ENCODE measurements around the gene RAB5IF. TPM values are rescaled to one million over a fixed set of nuclear protein-coding genes. Genes with fewer than 3 reads are reported as not detected.

The RAB5IF gene
- total and polyA plus RNA-seq, 2 of the 13 experiments (the other 11 are each of a cell fraction or from before 2014, with no cell fraction given): 261 to 305 TPM

- TF ChIP-seq, protein P1, sequence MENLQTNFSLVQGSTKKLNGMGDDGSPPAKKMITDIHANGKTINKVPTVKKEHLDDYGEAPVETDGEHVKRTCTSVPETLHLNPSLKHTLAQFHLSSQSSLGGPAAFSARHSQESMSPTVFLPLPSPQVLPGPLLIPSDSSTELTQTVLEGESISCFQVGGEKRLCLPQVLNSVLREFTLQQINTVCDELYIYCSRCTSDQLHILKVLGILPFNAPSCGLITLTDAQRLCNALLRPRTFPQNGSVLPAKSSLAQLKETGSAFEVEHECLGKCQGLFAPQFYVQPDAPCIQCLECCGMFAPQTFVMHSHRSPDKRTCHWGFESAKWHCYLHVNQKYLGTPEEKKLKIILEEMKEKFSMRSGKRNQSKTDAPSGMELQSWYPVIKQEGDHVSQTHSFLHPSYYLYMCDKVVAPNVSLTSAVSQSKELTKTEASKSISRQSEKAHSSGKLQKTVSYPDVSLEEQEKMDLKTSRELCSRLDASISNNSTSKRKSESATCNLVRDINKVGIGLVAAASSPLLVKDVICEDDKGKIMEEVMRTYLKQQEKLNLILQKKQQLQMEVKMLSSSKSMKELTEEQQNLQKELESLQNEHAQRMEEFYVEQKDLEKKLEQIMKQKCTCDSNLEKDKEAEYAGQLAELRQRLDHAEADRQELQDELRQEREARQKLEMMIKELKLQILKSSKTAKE (CRISPR knock-in tag; IDR thresholded peaks at IDR 0.05; ENCODE audit: borderline replicate concordance): 0 out of 2 replicates have a peak, but pooled peaks have one; percentile 20
- TF ChIP-seq E2F5 (CRISPR knock-in tag; conservative IDR thresholded peaks at IDR 0.05): peak; percentile 70; the same call in 1 of the 2 replicates
- peak; percentile 15 for TF ChIP-seq THAP8 (CRISPR knock-in tag; IDR thresholded peaks at IDR 0.05; ENCODE audit: borderline replicate concordance)
- TF ChIP-seq, protein P2, sequence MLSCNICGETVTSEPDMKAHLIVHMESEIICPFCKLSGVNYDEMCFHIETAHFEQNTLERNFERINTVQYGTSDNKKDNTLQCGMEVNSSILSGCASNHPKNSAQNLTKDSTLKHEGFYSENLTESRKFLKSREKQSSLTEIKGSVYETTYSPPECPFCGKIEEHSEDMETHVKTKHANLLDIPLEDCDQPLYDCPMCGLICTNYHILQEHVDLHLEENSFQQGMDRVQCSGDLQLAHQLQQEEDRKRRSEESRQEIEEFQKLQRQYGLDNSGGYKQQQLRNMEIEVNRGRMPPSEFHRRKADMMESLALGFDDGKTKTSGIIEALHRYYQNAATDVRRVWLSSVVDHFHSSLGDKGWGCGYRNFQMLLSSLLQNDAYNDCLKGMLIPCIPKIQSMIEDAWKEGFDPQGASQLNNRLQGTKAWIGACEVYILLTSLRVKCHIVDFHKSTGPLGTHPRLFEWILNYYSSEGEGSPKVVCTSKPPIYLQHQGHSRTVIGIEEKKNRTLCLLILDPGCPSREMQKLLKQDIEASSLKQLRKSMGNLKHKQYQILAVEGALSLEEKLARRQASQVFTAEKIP (CRISPR knock-in tag; IDR thresholded peaks at IDR 0.05; ENCODE audit: borderline replicate concordance): no peak
- TF ChIP-seq ZNF7 (CRISPR knock-in tag; IDR thresholded peaks at IDR 0.05): no peak
- peak; percentile 65; the same call in 1 of the 2 replicates for TF ChIP-seq CHCHD3 (CRISPR knock-in tag; IDR thresholded peaks at IDR 0.05)
- peak; percentile 96 for TF ChIP-seq ZNF879 (CRISPR knock-in tag; IDR thresholded peaks at IDR 0.05)
- peak; percentile 54 for TF ChIP-seq TBX2 (CRISPR knock-in tag; IDR thresholded peaks at IDR 0.05; ENCODE audit: borderline replicate concordance)
- TF ChIP-seq ZNF121 (CRISPR knock-in tag; IDR thresholded peaks at IDR 0.05): no peak
- TF ChIP-seq ATAD3A (CRISPR knock-in tag; IDR thresholded peaks at IDR 0.05): no peak
- no peak for TF ChIP-seq HNRNPH1 (optimal IDR thresholded peaks at IDR 0.05; ENCODE audit: low read depth, low read length)
- TF ChIP-seq ZNF619 (CRISPR knock-in tag; IDR thresholded peaks at IDR 0.05): peak; percentile 99
- TF ChIP-seq RARG (CRISPR knock-in tag; IDR thresholded peaks at IDR 0.05; ENCODE audit: low read depth): no peak
- peak; percentile 81; the same call in 1 of the 2 replicates for TF ChIP-seq WIZ (CRISPR knock-in tag; IDR thresholded peaks at IDR 0.05)
- TF ChIP-seq, protein P3, sequence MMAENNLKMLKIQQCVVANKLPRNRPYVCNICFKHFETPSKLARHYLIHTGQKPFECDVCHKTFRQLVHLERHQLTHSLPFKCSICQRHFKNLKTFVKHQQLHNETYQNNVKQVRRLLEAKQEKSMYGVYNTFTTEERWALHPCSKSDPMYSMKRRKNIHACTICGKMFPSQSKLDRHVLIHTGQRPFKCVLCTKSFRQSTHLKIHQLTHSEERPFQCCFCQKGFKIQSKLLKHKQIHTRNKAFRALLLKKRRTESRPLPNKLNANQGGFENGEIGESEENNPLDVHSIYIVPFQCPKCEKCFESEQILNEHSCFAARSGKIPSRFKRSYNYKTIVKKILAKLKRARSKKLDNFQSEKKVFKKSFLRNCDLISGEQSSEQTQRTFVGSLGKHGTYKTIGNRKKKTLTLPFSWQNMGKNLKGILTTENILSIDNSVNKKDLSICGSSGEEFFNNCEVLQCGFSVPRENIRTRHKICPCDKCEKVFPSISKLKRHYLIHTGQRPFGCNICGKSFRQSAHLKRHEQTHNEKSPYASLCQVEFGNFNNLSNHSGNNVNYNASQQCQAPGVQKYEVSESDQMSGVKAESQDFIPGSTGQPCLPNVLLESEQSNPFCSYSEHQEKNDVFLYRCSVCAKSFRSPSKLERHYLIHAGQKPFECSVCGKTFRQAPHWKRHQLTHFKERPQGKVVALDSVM (CRISPR knock-in tag; IDR thresholded peaks at IDR 0.05): no peak
- TF ChIP-seq XRCC5 (optimal IDR thresholded peaks at IDR 0.05; ENCODE audit: low read length): no peak
- TF ChIP-seq ZNF326 (CRISPR knock-in tag; IDR thresholded peaks at IDR 0.05; ENCODE audit: borderline replicate concordance): no peak
- TF ChIP-seq HNRNPK (IDR thresholded peaks at IDR 0.05; ENCODE audit: low read depth, low read length, poor library complexity, severe bottlenecking): no peak
- peak; percentile 53; the same call in 1 of the 2 replicates for TF ChIP-seq MEIS2 (CRISPR knock-in tag; IDR thresholded peaks at IDR 0.05)
- TF ChIP-seq ZNF383 (CRISPR knock-in tag; IDR thresholded peaks at IDR 0.05; ENCODE audit: borderline replicate concordance): no peak
- no peak for TF ChIP-seq ZNF335 (CRISPR knock-in tag; IDR thresholded peaks at IDR 0.05)
- peak; percentile 80 for TF ChIP-seq SP5 (CRISPR knock-in tag; IDR thresholded peaks at IDR 0.05; ENCODE audit: borderline replicate concordance, low read depth)
- peak; percentile 95 for TF ChIP-seq ZNF605 (CRISPR knock-in tag; IDR thresholded peaks at IDR 0.05)
Measured at GRCh38 chr20:36573103-36573797, 32.3 kb upstream of the RAB5IF start, which contains the start of gene TGIF2 (continued).

Data from HepG2 (cell line).